Measurements from ENCODE around the gene FSIP1.

The FSIP1 gene

GRCh38 chr15:39767921-39768320, 14.7 kb downstream of the FSIP1 start:
- no peak for DNase-seq (ENCODE audit: low read depth in 1 of 2, low spot score in 1 of 2)

GRCh38 chr15:39761006-39761405, 21.6 kb downstream of the FSIP1 start:
- no peak for DNase-seq (ENCODE audit: low read depth in 1 of 2, low spot score in 1 of 2)

GRCh38 chr15:39756806-39757522, 25.7 kb downstream of the FSIP1 start:
- peak in 1 of 2 donors; percentile 23 for DNase-seq (ENCODE audit: low read depth in 1 of 2, low spot score in 1 of 2)

- no peak for DNase-seq (ENCODE audit: low read depth in 1 of 2, low spot score in 1 of 2)
Measured at GRCh38 chr15:39752991-39753390, 29.6 kb downstream of the FSIP1 start.

- no peak for DNase-seq (ENCODE audit: low read depth in 1 of 2, low spot score in 1 of 2)
Measured at GRCh38 chr15:39752246-39752645, 30.4 kb downstream of the FSIP1 start.

- no peak for DNase-seq (ENCODE audit: low read depth in 1 of 2, low spot score in 1 of 2)
Measured at GRCh38 chr15:39748276-39748675, 34.4 kb downstream of the FSIP1 start.

- DNase-seq (ENCODE audit: low read depth in 1 of 2, low spot score in 1 of 2) = no peak
Measured at GRCh38 chr15:39747326-39747725, 35.3 kb downstream of the FSIP1 start.

GRCh38 chr15:39746714-39747276, 35.8 kb downstream of the FSIP1 start:
- no peak for DNase-seq (ENCODE audit: low read depth in 1 of 2, low spot score in 1 of 2)

GRCh38 chr15:39746176-39746575, 36.5 kb downstream of the FSIP1 start:
- DNase-seq (ENCODE audit: low read depth in 1 of 2, low spot score in 1 of 2) = no peak

GRCh38 chr15:39745415-39745814, 37.2 kb downstream of the FSIP1 start:
- DNase-seq (ENCODE audit: low read depth in 1 of 2, low spot score in 1 of 2) = no peak

GRCh38 chr15:39744334-39745103, 38.1 kb downstream of the FSIP1 start:
- no peak for DNase-seq (ENCODE audit: low read depth in 1 of 2, low spot score in 1 of 2)

GRCh38 chr15:39743611-39744010, 39.0 kb downstream of the FSIP1 start:
- no peak for DNase-seq (ENCODE audit: low read depth in 1 of 2, low spot score in 1 of 2)

- DNase-seq (ENCODE audit: low read depth in 1 of 2, low spot score in 1 of 2) = no peak
Measured at GRCh38 chr15:39741258-39741657, 41.4 kb downstream of the FSIP1 start.

GRCh38 chr15:39738998-39739397, 43.6 kb downstream of the FSIP1 start:
- no peak for DNase-seq (ENCODE audit: low read depth in 1 of 2, low spot score in 1 of 2)

- DNase-seq (ENCODE audit: low read depth in 1 of 2, low spot score in 1 of 2) = no peak
Measured at GRCh38 chr15:39737196-39737550, 45.5 kb downstream of the FSIP1 start.

GRCh38 chr15:39736412-39737195, 46.0 kb downstream of the FSIP1 start:
- DNase-seq (ENCODE audit: low read depth in 1 of 2, low spot score in 1 of 2) = no peak

GRCh38 chr15:39735120-39735717, 47.4 kb downstream of the FSIP1 start:
- no peak for DNase-seq (ENCODE audit: low read depth in 1 of 2, low spot score in 1 of 2)

- DNase-seq (ENCODE audit: low read depth in 1 of 2, low spot score in 1 of 2) = no peak
Measured at GRCh38 chr15:39731266-39731665, 51.4 kb downstream of the FSIP1 start.

GRCh38 chr15:39730552-39730951, 52.1 kb downstream of the FSIP1 start:
- no peak for DNase-seq (ENCODE audit: low read depth in 1 of 2, low spot score in 1 of 2)

GRCh38 chr15:39729500-39729899, 53.1 kb downstream of the FSIP1 start:
- DNase-seq (ENCODE audit: low read depth in 1 of 2, low spot score in 1 of 2) = no peak

- no peak for DNase-seq (ENCODE audit: low read depth in 1 of 2, low spot score in 1 of 2)
Measured at GRCh38 chr15:39728845-39729244, 53.8 kb downstream of the FSIP1 start.

All from activated CD4-positive, alpha-beta T cell treated with anti-CD3 and anti-CD28 coated beads, Interleukin-2, amount 50 U/mL, for 24 hours (primary cell).